HUES48 (cell line): ENCODE data around the gene CENPU.
"Not testable (repeated sequence)": the region's sequence is repeated elsewhere in the genome, so short reads cannot be mapped to it uniquely, and the experiment has no call there.

Source experiments
- H3K27ac ChIP-seq: one replicate; pipeline ENCODE4 v1.7.0; 2013; ENCODE audit warnings: low read depth, low read length, inconsistent platforms
- H3K27me3 ChIP-seq: 2 replicates; pipeline ENCODE4 v1.6.1; 2013; ENCODE audit warnings: mild to moderate bottlenecking, low read length; ENCODE audit not compliant: control insufficient read depth, insufficient read depth
- H3K36me3 ChIP-seq: 2 replicates; pipeline ENCODE4 v1.6.1; 2013; ENCODE audit warnings: low read length; ENCODE audit not compliant: control insufficient read depth, insufficient read depth
- H3K4me1 ChIP-seq: 2 replicates; pipeline ENCODE4 v1.6.1; 2013; ENCODE audit warnings: mild to moderate bottlenecking, low read length; ENCODE audit not compliant: control insufficient read depth, insufficient read depth
- H3K4me3 ChIP-seq: 2 replicates; pipeline ENCODE4 v1.5.1; 2013; ENCODE audit warnings: mild to moderate bottlenecking, low read depth, low read length
- H3K9ac ChIP-seq: 2 replicates; pipeline ENCODE4 v1.6.1; 2013; ENCODE audit warnings: mild to moderate bottlenecking, low read depth, low read length, moderate library complexity
- H3K9me3 ChIP-seq: 2 replicates; pipeline ENCODE4 v1.6.1; 2013; ENCODE audit warnings: low read length; ENCODE audit not compliant: control insufficient read depth, insufficient read depth

The CENPU gene, protein sequence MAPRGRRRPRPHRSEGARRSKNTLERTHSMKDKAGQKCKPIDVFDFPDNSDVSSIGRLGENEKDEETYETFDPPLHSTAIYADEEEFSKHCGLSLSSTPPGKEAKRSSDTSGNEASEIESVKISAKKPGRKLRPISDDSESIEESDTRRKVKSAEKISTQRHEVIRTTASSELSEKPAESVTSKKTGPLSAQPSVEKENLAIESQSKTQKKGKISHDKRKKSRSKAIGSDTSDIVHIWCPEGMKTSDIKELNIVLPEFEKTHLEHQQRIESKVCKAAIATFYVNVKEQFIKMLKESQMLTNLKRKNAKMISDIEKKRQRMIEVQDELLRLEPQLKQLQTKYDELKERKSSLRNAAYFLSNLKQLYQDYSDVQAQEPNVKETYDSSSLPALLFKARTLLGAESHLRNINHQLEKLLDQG

GRCh38 chr4:184733654-184734524 lies at the start of gene CENPU:
Gene CENPU, minus strand, starts transcription at chr4:184734096. Its CDS starts 34 bp downstream, at chr4:184734062.
- Histone ChIP-seq H3K9me3 (no peaks in the 10 kb centered on the region), H3K27ac (peak within 1 kb of the TSS; percentile 91), H3K4me3 (peak within 1 kb of the TSS; percentile 93), H3K4me1 (peaks cover 18% of the 10 kb centered on the region), H3K27me3 (no peaks in the 10 kb centered on the region), H3K9ac (peak within 1 kb of the TSS; percentile 92), H3K36me3 (peaks cover 21% of the 10 kb centered on the region)

DNA sequence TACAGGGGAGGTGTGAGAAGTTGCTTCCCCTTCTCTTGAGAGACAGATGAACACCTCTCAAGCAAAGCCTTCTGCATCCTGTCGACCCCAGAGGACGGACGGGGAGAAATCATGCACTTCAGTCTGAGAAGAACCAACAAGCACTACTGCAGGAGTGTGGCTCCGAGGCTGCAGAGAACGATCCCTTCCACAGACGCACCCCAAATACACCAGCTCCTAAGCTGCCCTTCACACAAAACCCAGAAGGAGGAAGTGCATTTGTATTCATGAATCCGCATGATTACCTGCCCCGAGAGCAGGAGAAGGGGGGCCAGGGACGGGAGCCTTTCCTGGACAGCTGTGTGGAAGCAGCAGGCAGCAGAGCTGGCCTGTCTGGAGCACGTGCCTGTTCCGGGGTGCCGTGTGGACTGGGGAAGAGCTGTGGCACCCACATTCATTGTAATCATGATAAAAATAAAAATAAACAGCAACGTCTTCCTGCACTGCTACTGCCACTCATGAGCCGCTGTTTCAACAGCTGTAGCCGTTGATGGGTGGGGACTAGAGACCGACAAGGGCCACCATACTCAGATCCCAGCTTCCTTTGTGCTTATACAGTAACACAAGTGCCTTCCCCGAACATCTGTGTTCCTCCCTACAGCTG lies 49.0 kb upstream of the CENPU start:
- Histone ChIP-seq H3K4me3 (no peak overlapping the region), H3K27me3 (no peaks in the 10 kb centered on the region), H3K27ac (no peak overlapping the region), H3K4me1 (peaks cover 11% of the 10 kb centered on the region), H3K36me3 (no peaks in the 10 kb centered on the region), H3K9me3 (no peaks in the 10 kb centered on the region), H3K9ac (no peak overlapping the region; the same call in 1 of the 2 replicates)

GRCh38 chr4:184779160-184779559 lies 45.3 kb upstream of the CENPU start:
- not testable (repeated sequence) for H3K4me3 ChIP-seq, H3K9me3 ChIP-seq, H3K36me3 ChIP-seq, H3K9ac ChIP-seq, H3K27me3 ChIP-seq, H3K27ac ChIP-seq
- H3K4me1 ChIP-seq = peaks cover 11% of the 10 kb centered on the region

DNA sequence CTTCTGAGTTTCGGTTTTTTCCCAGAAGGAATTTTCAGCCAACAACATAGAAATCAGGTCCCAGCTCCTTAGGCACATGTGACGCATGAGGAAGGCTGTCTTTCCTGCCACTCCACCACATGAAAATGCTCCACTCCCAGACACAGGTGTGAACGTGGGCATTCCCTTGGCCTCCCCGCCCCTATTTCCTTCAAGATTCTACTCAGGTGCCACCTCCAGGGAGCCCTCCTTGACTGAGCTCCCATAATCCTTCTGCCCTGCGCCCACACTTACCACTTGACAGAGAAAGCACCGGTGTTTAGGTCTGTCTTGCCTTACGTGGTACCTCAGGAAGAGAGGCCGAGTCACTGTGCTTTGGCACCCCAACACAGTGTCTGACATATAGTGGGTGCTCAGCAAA lies 44.4 kb upstream of the CENPU start:
- Histone ChIP-seq H3K4me1 (peaks cover 11% of the 10 kb centered on the region), H3K36me3 (no peaks in the 10 kb centered on the region), H3K27ac (no peak overlapping the region), H3K4me3 (no peak overlapping the region), H3K9ac (no peak overlapping the region), H3K27me3 (no peaks in the 10 kb centered on the region), H3K9me3 (no peaks in the 10 kb centered on the region)

DNA sequence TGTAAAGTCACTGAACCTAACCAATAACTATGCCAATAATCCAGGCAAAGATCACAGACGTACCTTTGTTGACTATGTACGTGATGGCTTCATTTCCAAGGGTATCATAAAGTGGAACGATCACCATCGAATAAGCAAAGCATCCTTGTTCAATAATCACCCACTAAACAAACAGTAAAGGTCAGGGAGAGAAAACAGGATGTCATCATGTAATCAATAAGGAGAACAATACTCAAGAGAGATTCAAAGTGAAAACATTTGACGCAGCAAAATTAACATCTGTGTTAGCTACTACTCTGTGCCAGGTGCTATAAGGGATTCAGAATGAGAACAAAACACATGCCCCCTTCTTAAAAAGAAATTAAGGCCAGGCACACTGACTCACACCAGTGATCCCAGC lies 42.9 kb upstream of the CENPU start:
- Histone ChIP-seq H3K4me3 (no peak overlapping the region), H3K27me3 (no peaks in the 10 kb centered on the region), H3K4me1 (no peaks in the 10 kb centered on the region), H3K27ac (no peak overlapping the region), H3K9me3 (no peaks in the 10 kb centered on the region), H3K9ac (no peak overlapping the region), H3K36me3 (no peaks in the 10 kb centered on the region)

GRCh38 chr4:184775854-184776555 lies 42.1 kb upstream of the CENPU start:
- Histone ChIP-seq H3K4me3 (no peak overlapping the region), H3K27ac (no peak overlapping the region), H3K9me3 (no peaks in the 10 kb centered on the region), H3K36me3 (no peaks in the 10 kb centered on the region), H3K9ac (no peak overlapping the region), H3K4me1 (no peaks in the 10 kb centered on the region), H3K27me3 (no peaks in the 10 kb centered on the region)

GRCh38 chr4:184774152-184774551 lies 40.3 kb upstream of the CENPU start:
- Histone ChIP-seq H3K9ac (no peak overlapping the region), H3K4me1 (no peaks in the 10 kb centered on the region), H3K9me3 (no peaks in the 10 kb centered on the region), H3K36me3 (no peaks in the 10 kb centered on the region), H3K27ac (no peak overlapping the region), H3K27me3 (no peaks in the 10 kb centered on the region), H3K4me3 (no peak overlapping the region)

DNA sequence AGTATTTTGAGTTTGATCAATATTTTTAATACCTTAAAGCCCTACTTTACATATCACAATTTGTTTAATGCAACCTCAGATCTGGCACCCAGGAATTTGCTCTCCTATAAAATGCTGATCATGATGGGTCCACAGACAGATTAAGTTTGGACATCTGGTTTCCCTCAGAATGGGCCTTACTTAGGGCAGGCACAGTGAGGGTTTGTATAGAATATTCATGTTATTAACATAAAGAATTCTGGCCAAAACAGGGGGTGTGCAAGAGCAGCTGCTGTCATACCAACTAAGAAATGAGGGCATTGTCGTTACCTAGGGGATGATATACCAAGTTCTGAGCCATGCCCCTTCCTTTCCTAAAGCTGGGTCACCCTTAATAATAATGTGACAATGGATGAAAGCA lies 37.5 kb upstream of the CENPU start:
- Histone ChIP-seq H3K9ac (no peak overlapping the region), H3K4me3 (no peak overlapping the region), H3K27me3 (no peaks in the 10 kb centered on the region), H3K9me3 (no peaks in the 10 kb centered on the region), H3K36me3 (no peaks in the 10 kb centered on the region), H3K4me1 (no peaks in the 10 kb centered on the region), H3K27ac (no peak overlapping the region)

DNA sequence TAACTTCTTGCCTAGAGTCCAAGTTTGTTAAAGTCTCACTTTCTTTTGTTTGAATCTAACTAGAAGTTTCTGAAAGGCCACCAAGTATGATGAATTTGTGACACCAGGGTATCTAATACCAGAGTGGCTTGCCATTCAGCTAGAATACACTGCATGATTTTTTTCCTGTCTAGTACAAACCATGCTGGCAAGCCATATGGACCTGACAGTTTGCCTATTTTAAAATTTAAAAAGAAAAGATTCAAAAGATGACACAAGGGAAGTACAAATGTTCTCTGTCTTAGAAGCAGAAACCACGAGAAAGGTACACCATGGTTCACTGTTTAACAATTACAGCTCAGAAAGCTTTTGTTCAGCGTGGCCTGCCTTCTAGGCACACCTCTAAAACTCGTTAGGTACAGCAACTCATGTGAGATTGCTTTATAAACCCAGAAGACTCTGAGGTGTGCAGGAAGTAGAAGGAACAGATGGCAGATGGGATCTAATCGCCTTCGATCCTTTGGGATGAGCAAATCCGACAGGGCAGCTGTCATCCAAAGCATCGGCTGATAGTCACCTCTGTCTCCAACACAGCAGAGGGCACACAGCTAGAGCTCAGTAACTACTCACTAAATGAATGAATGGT lies 35.4 kb upstream of the CENPU start:
- H3K9ac ChIP-seq = no peak overlapping the region
- H3K27ac ChIP-seq = no peak overlapping the region
- H3K4me3 ChIP-seq = no peak overlapping the region
- no peaks in the 10 kb centered on the region for H3K4me1 ChIP-seq
- no peaks in the 10 kb centered on the region for H3K27me3 ChIP-seq
- H3K36me3 ChIP-seq = no peaks in the 10 kb centered on the region
- no peaks in the 10 kb centered on the region for H3K9me3 ChIP-seq

- H3K4me3 ChIP-seq = no peak overlapping the region
- H3K36me3 ChIP-seq = no peaks in the 10 kb centered on the region
- H3K9ac ChIP-seq = no peak overlapping the region
- H3K4me1 ChIP-seq = no peaks in the 10 kb centered on the region
- H3K27ac ChIP-seq = no peak overlapping the region
- no peaks in the 10 kb centered on the region for H3K9me3 ChIP-seq
- no peaks in the 10 kb centered on the region for H3K27me3 ChIP-seq
Measured at GRCh38 chr4:184768296-184768695, 34.4 kb upstream of the CENPU start.
